ELF-1 (cell line): ENCODE results near the gene TUBGCP5.
"Not testable (repeated sequence)": the region's sequence is repeated elsewhere in the genome, so short reads cannot be mapped to it uniquely, and the experiment has no call there.

Source experiments
- DNase-seq: peaks from one replicate; pipeline ENCODE4 v3.0.0-alpha.2; 2016; ENCODE audit warnings: low read depth, low spot score

TUBGCP5 gene

GRCh38 chr15:23039143-23039916 lies at the start of gene TUBGCP5:
Gene TUBGCP5, minus strand, starts transcription at chr15:23039569. Its CDS starts 26 bp downstream, at chr15:23039543.
- peak; percentile 98 for DNase-seq

DNA sequence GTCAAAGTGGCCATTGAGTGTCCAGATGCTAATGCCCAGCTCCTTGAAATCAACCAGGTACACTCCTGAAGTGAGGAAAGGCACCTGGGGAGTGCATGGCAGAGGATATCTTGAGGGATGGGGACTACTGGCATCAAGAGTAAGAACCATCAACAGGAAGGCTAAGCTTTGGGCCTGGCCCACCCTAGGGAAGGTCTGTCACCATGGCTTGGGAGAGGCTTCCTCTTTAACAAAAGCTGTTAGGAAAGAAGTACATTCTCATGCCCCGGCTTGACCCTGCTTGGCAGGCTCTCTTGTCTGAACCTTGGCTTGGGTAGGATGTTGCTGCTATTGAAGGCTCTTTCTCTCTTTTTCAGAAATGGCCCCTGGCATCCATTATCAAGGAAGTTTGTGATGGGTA lies 43.7 kb upstream of the TUBGCP5 start:
- no peak for DNase-seq

GRCh38 chr15:23081996-23082737 lies 42.8 kb upstream of the TUBGCP5 start:
- not testable (repeated sequence) for DNase-seq

GRCh38 chr15:23081271-23081670 lies 41.9 kb upstream of the TUBGCP5 start:
- DNase-seq, result no peak

DNA sequence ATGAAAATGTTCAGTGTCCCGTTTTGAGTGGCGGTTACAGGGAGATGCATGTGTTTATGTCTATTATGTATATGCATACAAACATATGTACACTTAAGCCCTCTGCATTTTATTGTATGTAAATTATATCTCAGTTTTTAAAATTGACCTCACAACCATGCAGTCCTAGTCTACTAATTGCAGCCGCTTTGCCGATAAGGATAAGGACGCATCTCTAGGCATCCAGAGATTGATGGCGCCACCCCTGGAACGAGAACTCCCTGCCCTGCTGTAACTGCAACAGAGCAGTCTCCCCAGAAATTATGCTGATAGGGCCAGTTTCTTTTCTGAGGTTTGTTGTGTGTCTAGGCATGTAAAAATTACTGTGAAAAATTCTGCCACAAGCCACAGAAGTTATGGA lies 40.4 kb upstream of the TUBGCP5 start:
- no peak for DNase-seq

GRCh38 chr15:23075927-23076326 lies 36.6 kb upstream of the TUBGCP5 start:
- DNase-seq, result no peak

DNA sequence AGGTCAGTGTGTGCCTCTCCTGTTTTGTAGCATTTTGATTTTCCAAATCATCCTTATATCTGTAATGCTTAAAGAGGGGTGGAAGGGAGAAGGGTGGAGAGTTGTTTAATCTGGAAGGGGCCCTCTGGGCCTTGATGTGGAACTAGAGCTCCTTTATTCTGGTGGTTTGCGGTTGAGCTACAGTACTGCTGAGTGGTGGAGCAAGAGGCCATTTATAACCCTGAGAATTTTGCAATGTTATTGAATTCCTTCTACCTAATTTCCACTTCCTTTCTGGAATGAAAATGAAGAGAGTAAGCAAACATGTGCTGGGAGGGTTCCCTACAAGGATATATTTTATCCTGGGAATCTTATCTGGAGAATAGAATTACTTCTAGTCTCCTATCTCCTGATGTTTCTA lies 35.3 kb upstream of the TUBGCP5 start:
- no peak for DNase-seq

GRCh38 chr15:23073890-23074646 lies 34.7 kb upstream of the TUBGCP5 start:
- DNase-seq, result no peak

DNA sequence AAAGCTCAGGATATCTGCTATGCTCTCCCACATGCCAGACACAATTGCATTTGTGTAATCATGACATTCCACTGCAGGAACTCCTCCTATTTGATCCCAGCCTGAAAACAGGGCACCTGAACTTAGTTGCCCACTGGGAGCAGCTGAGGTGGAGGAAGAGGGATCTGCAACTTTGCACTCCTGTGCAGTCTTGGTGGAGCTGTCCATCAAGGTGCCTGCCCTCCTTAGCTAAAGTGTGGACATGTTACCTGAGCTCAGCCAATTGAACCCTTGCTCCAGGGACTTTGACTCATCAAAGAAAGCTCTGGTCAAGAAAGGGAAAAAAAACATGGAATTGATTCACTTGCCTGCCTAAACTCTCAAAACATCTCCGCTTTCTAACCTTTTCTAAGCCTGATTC lies 33.3 kb upstream of the TUBGCP5 start:
- DNase-seq, result peak; percentile 9

DNA sequence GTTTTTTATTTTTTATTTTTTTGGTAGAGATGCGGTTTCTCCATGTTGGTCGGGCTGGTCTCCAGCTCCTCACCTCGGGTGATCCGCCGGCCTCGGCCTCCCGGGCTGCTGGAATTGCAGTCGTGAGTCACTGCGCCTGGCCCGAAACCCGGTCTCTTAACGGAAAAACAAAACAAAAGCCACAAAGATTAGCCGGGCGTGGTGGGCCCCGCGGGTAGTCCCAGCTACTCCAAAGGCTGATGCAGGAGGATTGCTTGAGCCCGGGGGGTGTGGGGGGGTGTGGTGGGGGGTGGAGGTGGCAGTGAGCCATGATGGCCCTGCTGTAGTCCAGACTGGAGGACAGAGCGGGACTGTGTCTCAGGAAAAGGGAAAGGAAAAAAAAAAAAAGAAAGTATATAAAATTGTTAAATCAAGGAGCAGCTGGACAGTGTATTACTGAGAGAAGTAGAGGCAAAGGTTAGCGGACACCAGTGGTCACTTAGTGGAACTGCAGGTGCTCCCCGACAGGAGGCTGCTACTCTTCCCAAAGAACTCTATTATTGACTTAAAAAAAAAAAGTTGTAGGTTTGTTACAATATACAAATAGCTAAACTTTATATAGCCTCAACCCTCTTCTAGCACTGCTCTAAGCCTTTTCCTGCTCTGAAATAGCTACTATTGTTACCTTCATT lies 30.3 kb upstream of the TUBGCP5 start:
- DNase-seq, result peak; percentile 94

DNA sequence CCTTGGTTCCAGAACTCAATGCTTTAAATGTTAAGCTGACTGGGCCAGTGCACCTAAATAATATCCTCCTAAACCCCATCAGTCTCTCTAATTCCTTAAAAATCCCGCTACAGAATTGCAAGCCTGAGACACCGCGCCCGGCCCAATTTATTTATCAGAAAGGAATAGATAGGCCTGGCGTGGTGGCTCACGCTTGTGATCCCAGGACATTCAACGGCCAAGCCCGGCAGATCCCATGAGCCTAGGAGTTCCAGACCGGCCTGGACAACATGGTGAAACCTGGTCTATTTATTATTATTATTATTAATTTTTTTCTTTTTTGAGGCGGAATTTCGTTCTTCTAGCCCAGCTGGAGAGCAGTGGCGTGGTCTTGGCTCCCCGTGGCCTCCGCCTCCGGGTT lies 28.0 kb upstream of the TUBGCP5 start:
- DNase-seq, result no peak

- no peak for DNase-seq
Measured at GRCh38 chr15:23065836-23066235, 26.5 kb upstream of the TUBGCP5 start.

DNA sequence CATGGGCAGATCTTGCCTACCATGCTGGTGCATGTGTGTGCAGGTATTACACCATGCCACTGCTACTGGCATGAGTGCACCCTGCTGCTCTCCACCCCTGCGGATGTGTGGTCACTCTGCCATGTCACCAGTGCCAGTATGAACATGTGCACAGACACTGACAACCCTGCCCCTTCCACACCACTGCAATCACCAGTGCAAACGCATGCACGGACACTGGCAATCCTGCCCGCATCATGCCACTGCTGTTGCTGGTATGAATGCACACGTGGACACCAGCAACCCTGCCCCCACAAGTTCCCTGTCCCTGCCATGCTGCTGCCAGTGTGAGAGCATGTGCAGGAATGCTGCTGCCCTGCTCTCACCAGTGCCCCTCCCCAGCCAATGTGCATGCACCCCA lies 24.8 kb upstream of the TUBGCP5 start:
- DNase-seq, result no peak

GRCh38 chr15:23057707-23058106 lies 18.3 kb upstream of the TUBGCP5 start:
- no peak for DNase-seq

GRCh38 chr15:23055316-23055715 lies 15.9 kb upstream of the TUBGCP5 start:
- no peak for DNase-seq

GRCh38 chr15:23052522-23052921 lies 13.2 kb upstream of the TUBGCP5 start:
- DNase-seq, result no peak

DNA sequence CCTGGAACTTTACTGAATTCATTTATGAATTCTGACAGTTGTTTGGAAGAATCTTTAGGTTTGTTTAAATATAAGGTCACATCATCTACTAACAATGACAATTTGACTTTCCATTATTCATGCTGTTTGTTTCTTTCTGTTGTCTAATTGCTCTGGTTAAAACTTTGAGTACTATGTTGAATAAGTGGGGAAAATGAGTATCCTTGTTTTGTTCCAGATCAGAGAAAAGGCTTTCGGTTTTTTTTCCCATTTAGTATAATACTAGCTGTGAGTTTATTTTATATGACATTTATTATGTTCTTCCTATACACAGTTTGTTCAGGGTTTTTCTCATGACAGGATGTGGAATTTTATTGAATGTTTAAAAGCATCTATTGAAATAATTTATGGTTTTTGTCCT lies 11.3 kb upstream of the TUBGCP5 start:
- no peak for DNase-seq

- no peak for DNase-seq
Measured at GRCh38 chr15:23049984-23050628, 10.7 kb upstream of the TUBGCP5 start.

GRCh38 chr15:23048572-23049282 lies 9.4 kb upstream of the TUBGCP5 start:
- not testable (repeated sequence) for DNase-seq

DNA sequence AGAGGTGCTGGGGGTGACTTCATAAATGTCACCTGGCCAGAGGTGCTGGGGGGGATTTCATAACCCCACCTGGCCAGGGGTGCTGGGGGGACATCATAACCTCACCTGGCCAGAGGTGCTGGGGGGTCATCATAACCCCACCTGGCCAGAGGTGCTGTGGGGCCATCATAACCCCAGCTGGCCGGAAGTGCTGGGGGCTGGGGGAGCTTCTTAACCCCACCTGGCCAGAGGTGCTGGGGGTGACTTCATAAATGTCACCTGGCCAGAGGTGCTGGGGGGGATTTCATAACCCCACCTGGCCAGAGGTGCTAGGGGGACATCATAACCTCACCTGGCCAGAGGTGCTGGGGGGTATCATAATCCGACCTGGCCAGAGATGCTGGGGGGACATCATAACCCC lies 4.6 kb upstream of the TUBGCP5 start:
- DNase-seq, result not testable (repeated sequence)

- DNase-seq, result not testable (repeated sequence)
Measured at GRCh38 chr15:23043535-23043934, 4.2 kb upstream of the TUBGCP5 start.
